ENCODE results near the gene EYA2. TPM values are rescaled to one million over a fixed set of nuclear protein-coding genes. Genes with fewer than 3 reads are reported as not detected.

The EYA2 gene
- total and polyA plus RNA-seq, 12 donors = 0.26 to 1.9 (median 0.70) TPM

- Histone ChIP-seq H3K4me1 (peaks cover 0 to 11% (median 7%) of the 10 kb centered on the region in 9 donors), H3K27ac (no peak overlapping the region), H3K9me3 (no peaks in the 10 kb centered on the region), H3K4me3 (no peak overlapping the region), H3K27me3 (peaks cover 0 to 12% (median 0%) of the 10 kb centered on the region in 7 donors), H3K36me3 (no peaks in the 10 kb centered on the region)
- 89 to 93% methylated on average over 1 of the region's 1 CpG for WGBS, 2 donors
- intact Hi-C loops (cut with DNase I) = loop anchor here in 2 of 10 donors (10.0 kb wide), 3 partner anchors 194 to 434 kb away; no protein-coding TSS in a partner anchor
- DNase-seq (no peak), ATAC-seq (no peak)
- no peak for TF ChIP-seq CTCF (IDR thresholded peaks at IDR 0.05)
These were observed 296.5 kb downstream of the EYA2 start for GRCh38 chr20:47191074-47191673.

GRCh38 chr20:47191956-47192355, 297.3 kb downstream of the EYA2 start:
- Histone ChIP-seq H3K27me3 (peaks cover 0 to 12% (median 0%) of the 10 kb centered on the region in 7 donors), H3K9me3 (no peaks in the 10 kb centered on the region), H3K36me3 (no peaks in the 10 kb centered on the region), H3K4me3 (no peak overlapping the region), H3K27ac (no peak overlapping the region), H3K4me1 (peaks cover 0 to 16% (median 12%) of the 10 kb centered on the region in 9 donors)
- TF ChIP-seq CTCF (IDR thresholded peaks at IDR 0.05) = no peak
- intact Hi-C loops (cut with DNase I) = loop anchor here in 2 of 10 donors (10.0 kb wide), 3 partner anchors 193 to 433 kb away; no protein-coding TSS in a partner anchor
- 91 to 94% methylated on average over 3 of the region's 3 CpGs for WGBS, 2 donors
- ATAC-seq (no peak), DNase-seq (no peak)

- no peaks in the 10 kb centered on the region for H3K27me3 ChIP-seq
- ATAC-seq (peak in 6 of 8 donors; percentile 25 to 56 (median 35)), DNase-seq (no peak)
- no peak overlapping the region for H3K4me3 ChIP-seq
- intact Hi-C loops (cut with DNase I) = loop anchor here in 8 of 10 donors (5.0 to 10.0 kb wide), 6 partner anchors 77 to 429 kb away; no protein-coding TSS in a partner anchor
- no peaks in the 10 kb centered on the region for H3K36me3 ChIP-seq
- TF ChIP-seq CTCF (IDR thresholded peaks at IDR 0.05) = no peak
- H3K27ac ChIP-seq = no peak overlapping the region
- peaks cover 0 to 16% (median 12%) of the 10 kb centered on the region in 9 donors for H3K4me1 ChIP-seq
- 46% methylated on average over 9 of the region's 9 CpGs for WGBS, 2 donors
- H3K9me3 ChIP-seq = no peaks in the 10 kb centered on the region
These were observed 300.9 kb downstream of the EYA2 start for GRCh38 chr20:47195573-47195972.

GRCh38 chr20:47196091-47197081, 301.7 kb downstream of the EYA2 start:
- Histone ChIP-seq H3K27ac (no peak overlapping the region), H3K9me3 (no peaks in the 10 kb centered on the region), H3K36me3 (no peaks in the 10 kb centered on the region), H3K4me3 (peak overlapping the region in 1 of 10 donors; percentile 15), H3K27me3 (no peaks in the 10 kb centered on the region), H3K4me1 (peaks cover 0 to 16% (median 12%) of the 10 kb centered on the region in 9 donors)
- ATAC-seq (peak; percentile 63 to 89 (median 82)), DNase-seq (peak; percentile 66 to 73)
- 43 to 44% methylated on average over 34 of the region's 34 CpGs for WGBS, 2 donors
- intact Hi-C loops (cut with DNase I) = loop anchor here (1.0 to 10.0 kb wide), 10 partner anchors 76 to 428 kb away; no protein-coding TSS in a partner anchor
- TF ChIP-seq CTCF (IDR thresholded peaks at IDR 0.05) = peak; percentile 92 to 98 (median 94)
